HT1080 (cell line): ENCODE measurements around the gene TYW1B. TPM values are rescaled to one million over a fixed set of nuclear protein-coding genes. Genes with fewer than 3 reads are reported as not detected.
"Not testable (repeated sequence)": the region's sequence is repeated elsewhere in the genome, so short reads cannot be mapped to it uniquely, and the experiment has no call there.

Experiments used
- DNase-seq: peaks from one replicate; pipeline ENCODE4 v3.0.0-alpha.2; 2015; ENCODE audit warnings: low read depth
- total RNA-seq: library from RNA; depleted of rRNA; stranded (reverse); fragments of >200 nt; shearing (Covaris generic); gene quantifications from 2 replicates; pipeline ENCODE4 v1.2.3, GENCODE V29; 2014

TYW1B gene
- total RNA-seq, 1 experiment from 2014 or later, result 1.7 TPM

- DNase-seq, result not testable (repeated sequence)
Measured at GRCh38 chr7:72626428-72627011, 201.5 kb downstream of the TYW1B start.

DNA sequence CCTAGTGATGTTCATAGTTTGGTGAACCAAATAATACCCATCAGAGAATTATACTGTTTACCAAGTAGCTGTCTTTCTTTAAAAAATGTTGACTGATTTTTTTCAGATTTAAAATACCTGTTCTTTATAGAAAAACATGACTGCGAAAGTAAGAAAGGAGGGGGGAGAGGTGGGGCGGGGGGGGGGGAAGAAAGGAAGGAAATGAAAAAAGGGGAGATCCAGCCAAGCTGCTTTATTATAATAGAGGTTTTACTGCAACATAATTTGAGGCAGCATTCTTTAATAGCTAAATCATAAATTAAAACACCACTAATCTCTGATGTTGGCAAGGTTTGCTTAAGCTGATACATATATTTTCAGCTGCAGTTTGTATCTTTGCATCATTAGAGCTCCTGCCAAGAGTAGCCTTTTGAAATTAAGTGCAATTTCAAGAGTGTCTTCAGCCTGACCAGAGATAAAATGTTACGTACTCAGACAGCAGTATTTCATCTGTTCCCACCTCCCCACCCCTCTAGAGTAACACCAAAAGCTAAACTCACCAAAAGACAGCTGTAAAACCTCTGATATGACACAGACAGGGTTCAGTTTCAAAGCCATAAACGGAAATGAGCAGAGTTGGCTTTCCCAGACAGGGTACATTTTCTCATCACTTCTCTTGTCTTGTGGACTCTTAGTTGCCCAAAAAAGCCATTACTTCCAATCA is 202.1 kb downstream of the TYW1B start:
- not testable (repeated sequence) for DNase-seq

- DNase-seq, result no peak
Measured at GRCh38 chr7:72622532-72622931, 205.5 kb downstream of the TYW1B start.

GRCh38 chr7:72621761-72622187 is 206.2 kb downstream of the TYW1B start:
- not testable (repeated sequence) for DNase-seq

GRCh38 chr7:72620923-72621322 is 207.1 kb downstream of the TYW1B start:
- DNase-seq, result not testable (repeated sequence)

GRCh38 chr7:72618435-72619180 is 209.4 kb downstream of the TYW1B start:
- DNase-seq, result not testable (repeated sequence)

DNA sequence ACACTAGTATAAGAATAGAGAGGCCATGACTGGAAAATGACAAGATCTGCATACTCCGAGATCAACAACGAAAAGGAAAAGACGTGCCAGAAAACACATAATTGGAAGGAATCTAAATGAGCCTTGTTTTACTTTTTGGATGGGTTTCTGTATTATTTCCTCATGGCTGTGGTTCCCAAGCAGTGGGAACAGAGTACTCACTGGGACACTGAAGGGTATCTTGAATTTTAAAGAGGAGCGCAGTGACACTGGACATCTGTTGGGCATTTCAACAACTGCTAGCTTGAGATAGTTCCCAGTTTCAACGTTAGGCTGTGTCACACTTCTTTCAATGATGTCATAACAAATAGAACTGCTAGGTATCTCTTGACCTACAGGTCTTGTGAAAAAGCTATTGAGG is 218.2 kb downstream of the TYW1B start:
- not testable (repeated sequence) for DNase-seq

DNA sequence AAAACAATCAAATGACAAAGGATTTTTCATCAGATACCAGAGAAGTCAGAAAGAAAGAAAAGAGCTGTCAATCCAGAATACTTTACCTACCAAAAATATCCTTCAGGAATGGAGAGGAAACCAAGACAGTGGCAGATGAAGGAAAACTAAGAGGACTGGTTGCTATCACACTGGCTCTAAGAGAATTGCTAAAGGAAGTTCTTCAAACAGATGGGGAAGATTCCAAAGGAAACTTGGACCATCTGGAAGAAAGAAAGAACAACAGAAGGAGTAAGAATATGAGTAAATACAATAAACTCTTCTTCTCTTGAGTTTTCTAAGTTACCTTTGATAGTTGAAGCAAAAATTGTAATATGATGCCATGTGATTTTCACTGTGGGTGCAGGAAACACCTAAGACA is 220.0 kb downstream of the TYW1B start:
- DNase-seq, result not testable (repeated sequence)

DNA sequence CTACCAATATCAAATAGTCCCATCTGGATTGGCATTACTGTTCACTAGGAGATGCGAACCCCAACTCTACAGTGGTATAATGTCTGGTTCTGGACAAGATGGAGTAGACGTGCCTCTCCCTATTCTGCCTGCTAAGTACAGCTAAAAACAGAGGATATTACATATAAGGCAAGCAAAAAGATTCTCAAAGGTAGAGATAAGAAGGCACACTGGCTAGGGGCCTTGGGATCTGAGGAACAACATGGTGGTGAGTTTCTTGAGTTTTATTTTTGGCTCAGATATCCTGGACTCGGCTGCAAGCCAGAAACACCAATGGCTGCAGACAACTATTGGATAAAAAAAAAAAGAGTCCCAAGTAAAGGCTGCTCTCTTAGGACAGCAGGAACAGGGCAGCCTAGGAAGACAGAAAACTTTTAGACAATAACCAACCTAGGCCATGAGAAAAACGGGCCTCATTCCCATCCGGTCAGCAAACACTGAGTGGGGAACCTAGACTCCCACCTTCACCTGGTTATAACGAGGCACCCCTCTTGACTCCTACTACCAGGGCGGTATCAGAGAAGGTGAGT is 222.1 kb downstream of the TYW1B start:
- DNase-seq, result not testable (repeated sequence)

- not testable (repeated sequence) for DNase-seq
Measured at GRCh38 chr7:72604771-72605611, 223.0 kb downstream of the TYW1B start.

DNA sequence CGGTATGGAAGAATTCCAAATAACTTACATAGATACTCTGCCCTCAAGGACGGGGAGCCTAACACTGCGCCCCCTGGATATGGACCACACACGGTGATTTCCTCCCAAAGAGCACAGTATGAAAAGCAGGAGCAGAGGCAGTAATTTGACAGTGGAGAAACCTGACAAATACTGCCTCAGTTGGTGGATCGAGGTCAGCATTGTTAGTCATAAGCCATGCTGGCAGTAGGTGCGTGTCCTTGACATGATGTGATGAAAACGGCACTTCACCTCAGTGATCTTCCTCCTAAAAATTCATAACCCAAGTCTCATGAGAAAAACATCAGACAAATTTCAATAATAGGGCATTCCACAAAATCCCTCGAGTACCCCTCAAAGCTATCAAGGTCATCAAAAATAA is 224.5 kb downstream of the TYW1B start:
- DNase-seq, result not testable (repeated sequence)

DNA sequence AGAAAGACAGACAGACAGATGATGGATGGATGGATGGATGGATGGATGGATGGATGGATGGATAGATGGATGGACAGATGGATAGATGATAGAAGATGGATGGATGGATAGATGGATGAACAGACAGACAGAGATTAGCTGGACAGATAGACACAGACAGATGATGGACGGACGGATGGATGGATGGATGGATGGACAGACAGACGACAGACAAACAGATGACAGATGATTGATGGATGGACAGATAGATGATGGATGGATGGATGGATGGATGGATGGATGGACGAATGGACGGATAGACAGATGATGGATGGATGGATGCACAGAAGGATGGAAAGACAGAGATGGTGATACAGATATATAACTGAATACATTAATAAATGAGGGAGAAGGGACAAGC is 224.9 kb downstream of the TYW1B start:
- no peak for DNase-seq

DNA sequence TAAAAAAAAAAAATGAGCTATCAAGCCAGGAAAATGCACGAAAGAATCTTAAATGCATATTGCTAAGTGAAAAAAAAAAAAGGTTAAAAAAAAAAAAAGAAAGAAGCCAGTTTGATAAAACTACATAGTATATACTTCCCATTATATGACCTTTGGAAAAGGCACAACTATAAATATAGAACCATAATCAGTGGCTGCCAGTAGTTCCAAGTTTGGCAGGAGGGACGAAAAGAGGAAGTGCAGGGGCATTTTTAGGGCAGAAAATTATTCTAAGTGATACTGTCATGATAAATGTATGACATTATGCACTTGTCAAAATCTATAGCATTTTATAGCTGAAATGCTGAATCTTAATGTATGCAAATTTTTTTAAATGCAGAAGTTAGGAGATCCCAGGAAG is 226.3 kb downstream of the TYW1B start:
- DNase-seq, result not testable (repeated sequence)

- DNase-seq, result not testable (repeated sequence)
Measured at GRCh38 chr7:72590023-72590422, 238.0 kb downstream of the TYW1B start.

DNA sequence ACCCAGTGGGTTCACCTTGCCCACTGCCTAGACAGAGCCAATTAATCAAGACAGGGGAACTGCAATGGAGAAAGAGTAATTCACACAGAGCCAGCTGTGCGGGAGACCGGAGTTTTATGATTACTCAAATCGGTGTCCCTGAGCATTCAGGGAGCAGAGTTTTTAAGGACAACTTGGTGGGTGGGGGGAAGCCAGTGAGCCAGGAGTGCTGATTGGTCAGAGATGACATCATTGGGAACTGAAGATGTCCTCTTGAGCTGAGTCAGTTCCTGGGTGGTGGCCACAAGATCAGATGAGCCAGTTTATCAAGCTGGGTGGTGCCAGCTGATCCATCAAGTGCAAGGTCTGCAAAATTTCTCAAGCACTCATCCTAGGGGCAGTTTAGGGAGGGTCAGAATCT is 240.7 kb downstream of the TYW1B start:
- not testable (repeated sequence) for DNase-seq

- not testable (repeated sequence) for DNase-seq
Measured at GRCh38 chr7:72584576-72584975, 243.4 kb downstream of the TYW1B start.

DNA sequence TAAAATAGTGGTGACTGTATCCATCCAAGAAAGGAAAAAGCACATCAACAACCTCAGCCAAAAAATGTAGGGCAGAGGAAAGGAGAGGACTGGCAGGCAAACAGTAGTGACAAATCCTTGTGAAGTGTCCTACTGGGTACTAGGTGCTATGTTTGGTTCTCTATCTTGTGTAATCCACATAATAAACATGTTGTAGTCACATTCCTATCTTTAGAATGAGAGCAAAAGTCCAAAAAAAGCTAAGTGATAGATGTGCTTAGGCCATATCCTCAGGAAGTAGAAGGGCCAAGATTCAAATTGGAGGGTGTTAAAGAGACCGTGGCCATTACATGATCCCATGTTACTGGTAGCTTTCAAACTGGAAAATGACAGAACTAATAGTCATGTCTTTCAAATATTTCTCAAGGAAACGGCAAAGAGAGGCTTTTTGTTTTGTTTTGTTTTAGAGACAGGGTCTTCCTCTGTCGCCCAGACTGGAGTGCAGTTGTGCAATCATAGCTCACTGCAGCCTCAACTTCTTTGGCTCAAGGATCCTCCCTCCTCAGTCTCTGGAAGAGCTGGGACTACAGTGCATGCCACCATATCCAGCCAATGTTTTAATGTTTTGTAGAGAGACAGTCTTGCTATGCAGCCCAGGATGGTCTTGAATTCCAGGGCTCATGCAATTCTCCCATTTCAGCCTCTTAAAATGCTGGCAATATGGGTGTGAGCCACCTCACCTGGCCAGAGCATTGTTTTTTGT is 244.2 kb downstream of the TYW1B start:
- not testable (repeated sequence) for DNase-seq

DNA sequence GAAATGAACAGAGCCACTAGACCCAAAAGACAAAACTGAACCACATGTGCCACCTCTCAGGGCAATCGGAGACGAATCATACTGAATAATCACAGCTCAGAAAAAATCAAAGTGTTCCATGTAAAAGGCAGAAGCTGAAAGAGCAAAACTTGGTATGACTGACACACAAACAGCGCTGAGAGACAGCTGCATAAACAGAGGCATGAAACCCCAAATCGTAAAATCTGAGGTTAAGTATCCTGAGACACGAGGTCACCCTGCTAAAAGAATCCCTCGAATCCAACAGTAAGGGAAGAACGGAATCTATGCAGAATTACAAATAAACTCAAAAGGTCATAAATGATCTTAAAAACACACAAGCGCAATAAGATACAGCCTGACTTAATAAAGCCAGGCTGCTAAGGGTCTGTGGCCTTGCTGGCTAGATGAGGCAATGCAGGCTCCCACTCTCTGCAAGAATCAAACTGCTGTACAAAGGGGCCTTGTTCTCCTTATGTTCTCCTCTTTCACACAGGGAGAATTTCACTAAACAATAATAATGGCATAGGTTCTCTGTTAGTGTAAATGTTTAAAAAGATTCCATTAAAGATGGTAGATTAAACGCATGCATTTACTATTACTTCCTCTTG is 247.7 kb downstream of the TYW1B start:
- DNase-seq, result not testable (repeated sequence)

- DNase-seq, result no peak
Measured at GRCh38 chr7:72577107-72577506, 250.9 kb downstream of the TYW1B start.

DNA sequence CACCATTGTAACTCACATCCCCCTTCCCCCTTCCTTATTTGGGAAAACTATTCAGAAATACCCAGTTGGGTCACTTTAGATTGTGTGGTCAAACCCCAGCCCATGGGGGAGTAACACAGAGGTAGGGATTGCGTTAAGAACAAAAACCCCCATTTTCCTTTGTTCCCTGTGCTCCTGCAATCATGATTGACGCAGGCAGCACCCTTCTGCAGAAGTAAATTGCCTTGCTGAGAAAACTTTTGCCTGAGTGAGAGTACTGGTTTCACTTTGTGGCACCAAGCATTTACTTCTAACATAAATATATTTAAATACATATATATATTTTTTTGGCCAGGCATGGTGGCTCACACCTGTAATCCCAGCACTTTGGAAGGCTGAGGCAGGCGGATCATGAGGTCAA is 266.0 kb downstream of the TYW1B start:
- not testable (repeated sequence) for DNase-seq
